KMS-11 (cell line): Measurements from ENCODE around the gene C16orf86.

Experiments
- H2AFZ ChIP-seq: fragments of 200-600 bp; sonication (generic); 2 replicates; pipeline ENCODE4 v1.6.1; 2016; ENCODE audit warnings: antibody characterized with exemption, mixed run types, low read depth
- H3K27ac ChIP-seq: fragments of 200-600 bp; sonication (generic); 2 replicates; pipeline ENCODE4 v1.6.1; 2016; ENCODE audit warnings: mild to moderate bottlenecking, mixed run types
- H3K27me3 ChIP-seq: fragments of 200-600 bp; sonication (generic); 2 replicates; pipeline ENCODE4 v1.6.1; 2017; ENCODE audit warnings: mild to moderate bottlenecking, low read depth, mixed run types, moderate library complexity; ENCODE audit not compliant: insufficient read depth
- H3K36me3 ChIP-seq: fragments of 200-600 bp; sonication (generic); 2 replicates; pipeline ENCODE4 v1.6.1; 2017; ENCODE audit warnings: mild to moderate bottlenecking, mixed run types; ENCODE audit not compliant: insufficient read depth
- H3K4me1 ChIP-seq: fragments of 200-600 bp; sonication (generic); 2 replicates; pipeline ENCODE4 v1.6.1; 2016; ENCODE audit warnings: mild to moderate bottlenecking, low read depth, mixed run types; ENCODE audit not compliant: poor library complexity, severe bottlenecking
- H3K4me2 ChIP-seq: fragments of 200-600 bp; sonication (generic); 2 replicates; pipeline ENCODE4 v1.7.0; 2016; ENCODE audit warnings: mild to moderate bottlenecking, mixed run types
- H3K4me3 ChIP-seq: fragments of 200-600 bp; sonication (generic); IDR thresholded peaks from 2 replicates; pipeline ENCODE4 v1.6.1; 2017; ENCODE audit warnings: low read depth, low read length, mixed read lengths; ENCODE audit not compliant: insufficient read depth
- H3K79me2 ChIP-seq: fragments of 200-600 bp; sonication (generic); 2 replicates; pipeline ENCODE4 v1.6.1; 2016; ENCODE audit warnings: low read depth, mixed run types; ENCODE audit not compliant: insufficient read depth
- H3K9ac ChIP-seq: fragments of 200-600 bp; sonication (generic); 2 replicates; pipeline ENCODE4 v1.6.1; 2016; ENCODE audit warnings: mild to moderate bottlenecking, mixed run types
- H4K20me1 ChIP-seq: fragments of 200-600 bp; sonication (generic); 2 replicates; pipeline ENCODE4 v1.6.1; 2016; ENCODE audit warnings: mild to moderate bottlenecking, mixed run types; ENCODE audit not compliant: insufficient read depth
- TF ChIP-seq, protein P1 (sequence below): fragments of 200-600 bp; sonication (generic); conservative IDR thresholded peaks from 2 replicates; pipeline ENCODE4 v1.6.1; 2017; ENCODE audit warnings: low read depth, mild to moderate bottlenecking, antibody characterized with exemption, low read length, moderate library complexity, mixed read lengths

Gene C16orf86

DNA sequence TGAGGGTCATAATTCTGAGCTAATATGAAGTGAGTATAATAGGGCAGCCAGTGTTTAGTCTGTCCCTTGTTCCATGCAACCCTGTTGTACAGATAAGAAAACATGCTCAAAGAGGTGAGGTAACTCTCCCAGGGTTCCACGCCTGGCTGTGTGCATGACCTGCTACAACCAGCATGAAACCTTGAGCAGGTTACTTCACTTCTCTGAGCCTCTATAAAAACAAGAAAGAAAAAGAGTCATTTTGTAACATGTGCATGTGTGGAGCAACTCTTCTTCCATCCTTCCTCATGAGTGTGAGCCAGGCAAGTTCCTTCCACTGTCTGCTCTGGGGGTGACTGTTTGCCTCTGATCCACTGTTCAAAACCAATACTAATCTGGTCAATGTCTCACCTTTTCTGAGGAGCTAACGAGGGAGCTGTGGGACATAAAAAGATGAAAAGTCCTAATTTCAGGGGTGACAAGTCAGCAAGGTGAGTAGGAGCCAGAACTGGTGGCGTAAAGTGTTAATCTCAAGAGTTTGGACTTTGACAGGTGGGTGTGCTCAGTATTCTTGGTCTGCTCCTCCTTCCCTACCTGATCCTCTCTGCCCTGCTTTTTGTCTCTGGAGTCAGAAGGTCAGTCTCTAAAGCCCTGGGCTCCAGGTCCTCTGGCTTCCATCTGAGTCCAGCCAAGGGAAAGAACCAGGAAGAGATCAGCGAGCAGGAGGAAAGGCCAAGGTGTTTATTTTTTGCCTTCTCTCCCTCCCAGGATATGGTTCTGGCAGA lies 31.0 kb downstream of the C16orf86 start:
- Histone ChIP-seq H4K20me1 (no peaks in the 10 kb centered on the region), H3K4me1 (no peaks in the 10 kb centered on the region), H3K36me3 (no peaks in the 10 kb centered on the region), H3K4me2 (no peak overlapping the region), H3K27ac (no peak overlapping the region), H3K27me3 (no peaks in the 10 kb centered on the region), H2AFZ (no peak overlapping the region), H3K4me3 (no peak overlapping the region), H3K9ac (no peak overlapping the region), H3K79me2 (no peaks in the 10 kb centered on the region)
- TF ChIP-seq, protein P1, sequence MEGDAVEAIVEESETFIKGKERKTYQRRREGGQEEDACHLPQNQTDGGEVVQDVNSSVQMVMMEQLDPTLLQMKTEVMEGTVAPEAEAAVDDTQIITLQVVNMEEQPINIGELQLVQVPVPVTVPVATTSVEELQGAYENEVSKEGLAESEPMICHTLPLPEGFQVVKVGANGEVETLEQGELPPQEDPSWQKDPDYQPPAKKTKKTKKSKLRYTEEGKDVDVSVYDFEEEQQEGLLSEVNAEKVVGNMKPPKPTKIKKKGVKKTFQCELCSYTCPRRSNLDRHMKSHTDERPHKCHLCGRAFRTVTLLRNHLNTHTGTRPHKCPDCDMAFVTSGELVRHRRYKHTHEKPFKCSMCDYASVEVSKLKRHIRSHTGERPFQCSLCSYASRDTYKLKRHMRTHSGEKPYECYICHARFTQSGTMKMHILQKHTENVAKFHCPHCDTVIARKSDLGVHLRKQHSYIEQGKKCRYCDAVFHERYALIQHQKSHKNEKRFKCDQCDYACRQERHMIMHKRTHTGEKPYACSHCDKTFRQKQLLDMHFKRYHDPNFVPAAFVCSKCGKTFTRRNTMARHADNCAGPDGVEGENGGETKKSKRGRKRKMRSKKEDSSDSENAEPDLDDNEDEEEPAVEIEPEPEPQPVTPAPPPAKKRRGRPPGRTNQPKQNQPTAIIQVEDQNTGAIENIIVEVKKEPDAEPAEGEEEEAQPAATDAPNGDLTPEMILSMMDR: no peak

DNA sequence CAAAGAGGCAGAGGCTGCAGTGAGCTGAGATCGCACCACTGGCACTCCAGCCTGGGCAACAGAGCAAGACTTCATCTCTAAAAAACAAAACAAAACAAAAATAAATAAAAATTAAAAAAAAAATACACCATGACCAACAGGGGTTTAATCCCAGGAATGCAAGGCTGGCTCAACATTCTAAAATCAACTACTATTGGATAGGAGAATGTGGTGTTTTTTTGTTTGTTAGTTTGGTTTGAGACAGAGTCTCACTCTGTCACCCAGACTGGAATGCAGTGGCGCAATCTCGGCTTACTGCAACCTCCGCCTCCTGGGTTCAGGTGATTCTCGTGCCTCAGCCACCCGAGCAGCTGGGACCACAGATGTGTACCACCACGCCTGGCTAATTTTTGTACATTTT lies 32.7 kb downstream of the C16orf86 start:
- Histone ChIP-seq H3K4me3 (no peak overlapping the region), H3K79me2 (no peaks in the 10 kb centered on the region), H2AFZ (no peak overlapping the region), H3K4me1 (no peaks in the 10 kb centered on the region), H3K27ac (no peak overlapping the region), H3K9ac (no peak overlapping the region), H4K20me1 (no peaks in the 10 kb centered on the region), H3K27me3 (no peaks in the 10 kb centered on the region), H3K4me2 (no peak overlapping the region), H3K36me3 (no peaks in the 10 kb centered on the region)
- TF ChIP-seq, protein P1: no peak

DNA sequence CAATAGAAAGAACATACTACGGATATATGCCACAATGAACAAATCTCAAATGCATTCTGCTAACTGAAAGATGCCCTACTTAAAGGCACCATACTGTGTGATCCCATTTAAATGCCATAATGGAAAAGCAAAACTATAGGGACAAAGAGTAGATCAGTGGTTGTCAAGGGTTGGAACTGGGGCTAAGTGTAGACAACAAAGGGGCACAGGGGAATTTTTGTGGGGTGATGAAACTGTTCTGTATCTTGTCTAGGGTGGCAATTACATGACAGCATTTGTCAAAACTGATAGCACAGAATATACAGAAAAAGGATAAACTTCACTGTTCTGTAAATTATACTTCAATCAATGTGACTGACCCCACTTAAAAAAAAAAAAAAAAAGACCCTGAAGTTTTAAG lies 34.8 kb downstream of the C16orf86 start:
- Histone ChIP-seq H3K79me2 (no peaks in the 10 kb centered on the region), H3K36me3 (no peaks in the 10 kb centered on the region), H4K20me1 (no peaks in the 10 kb centered on the region), H3K4me2 (no peak overlapping the region), H3K27ac (no peak overlapping the region), H3K4me3 (no peak overlapping the region), H3K27me3 (no peaks in the 10 kb centered on the region), H2AFZ (no peak overlapping the region), H3K4me1 (no peaks in the 10 kb centered on the region), H3K9ac (no peak overlapping the region)
- TF ChIP-seq, protein P1: no peak

DNA sequence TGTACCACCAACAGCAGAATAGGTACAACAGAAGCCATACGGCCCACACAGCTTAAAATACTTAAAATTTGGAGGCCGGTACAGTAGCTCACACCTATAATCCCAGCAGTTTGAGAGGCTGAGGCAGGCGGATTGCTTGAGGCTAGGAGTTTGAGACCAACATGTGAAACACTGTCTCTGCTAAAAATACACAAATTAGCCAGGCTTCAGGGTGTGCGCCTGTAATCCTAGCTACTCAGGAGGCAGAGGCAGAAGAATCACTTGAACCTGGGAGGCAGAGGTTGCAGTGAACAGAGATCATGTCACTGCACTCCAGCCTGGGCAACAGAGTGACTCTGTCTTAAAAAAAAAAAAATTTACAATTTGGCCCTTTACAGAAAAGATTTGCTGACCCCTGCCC lies 35.5 kb downstream of the C16orf86 start:
- TF ChIP-seq, protein P1: no peak
- no peak overlapping the region for H3K4me2 ChIP-seq
- no peaks in the 10 kb centered on the region for H3K4me1 ChIP-seq
- no peaks in the 10 kb centered on the region for H4K20me1 ChIP-seq
- no peak overlapping the region for H3K27ac ChIP-seq
- no peak overlapping the region for H2AFZ ChIP-seq
- no peak overlapping the region for H3K9ac ChIP-seq
- H3K4me3 ChIP-seq: no peak overlapping the region
- H3K79me2 ChIP-seq: no peaks in the 10 kb centered on the region
- H3K27me3 ChIP-seq: no peaks in the 10 kb centered on the region
- H3K36me3 ChIP-seq: no peaks in the 10 kb centered on the region
